BE2C (cell line): ENCODE results near the gene CD80.
"Not testable (repeated sequence)": the region's sequence is repeated elsewhere in the genome, so short reads cannot be mapped to it uniquely, and the experiment has no call there.

Experiments used
- DNase-seq: peaks from one replicate; pipeline ENCODE4 v3.0.0-alpha.2; 2020
- H3K27me3 ChIP-seq: fragments of 250-450 bp; sonication (Bioruptor Pico); 2 replicates; pipeline ENCODE4 v1.5.1; 2020; ENCODE audit warnings: mild to moderate bottlenecking
- H3K36me3 ChIP-seq: fragments of 250-450 bp; sonication (Bioruptor Pico); 2 replicates; pipeline ENCODE4 v1.5.1; 2020; ENCODE audit warnings: mild to moderate bottlenecking
- H3K4me1 ChIP-seq: fragments of 250-450 bp; sonication (Bioruptor Pico); 2 replicates; pipeline ENCODE4 v1.5.1; 2020
- H3K4me3 ChIP-seq: 2 replicates; pipeline ENCODE4 v1.5.1; 2011; ENCODE audit warnings: low read depth, low read length
- H3K9me3 ChIP-seq: fragments of 250-450 bp; sonication (Bioruptor Pico); 2 replicates; pipeline ENCODE4 v1.5.1; 2020
- TF ChIP-seq, protein P1 (sequence below): IDR thresholded peaks from 2 replicates; pipeline ENCODE4 v1.5.1; 2012; ENCODE audit warnings: mild to moderate bottlenecking, low read depth, low read length

Gene CD80

DNA sequence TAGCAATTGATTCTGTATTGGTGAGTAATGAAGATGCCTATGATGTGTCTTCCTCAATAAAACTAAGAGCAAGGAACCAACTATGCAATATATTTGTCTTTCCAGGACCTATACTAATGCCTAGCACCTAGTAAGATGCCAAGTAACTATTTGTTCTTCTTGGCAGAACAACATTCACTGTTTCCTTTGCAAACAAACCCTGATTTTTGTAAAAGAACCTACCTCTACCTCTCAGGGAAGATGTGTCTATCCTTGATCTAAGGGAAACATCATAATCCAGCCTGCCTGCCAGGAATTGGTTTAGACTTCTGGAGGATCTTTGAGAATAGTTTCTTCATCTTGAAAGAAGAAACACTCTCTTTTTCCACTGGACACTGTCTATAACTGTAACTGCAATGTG lies 16.1 kb upstream of the CD80 start:
- Histone ChIP-seq H3K4me3 (no peak overlapping the region), H3K36me3 (no peaks in the 10 kb centered on the region), H3K4me1 (no peaks in the 10 kb centered on the region), H3K9me3 (no peaks in the 10 kb centered on the region), H3K27me3 (no peaks in the 10 kb centered on the region)
- DNase-seq = no peak
- TF ChIP-seq, protein P1, sequence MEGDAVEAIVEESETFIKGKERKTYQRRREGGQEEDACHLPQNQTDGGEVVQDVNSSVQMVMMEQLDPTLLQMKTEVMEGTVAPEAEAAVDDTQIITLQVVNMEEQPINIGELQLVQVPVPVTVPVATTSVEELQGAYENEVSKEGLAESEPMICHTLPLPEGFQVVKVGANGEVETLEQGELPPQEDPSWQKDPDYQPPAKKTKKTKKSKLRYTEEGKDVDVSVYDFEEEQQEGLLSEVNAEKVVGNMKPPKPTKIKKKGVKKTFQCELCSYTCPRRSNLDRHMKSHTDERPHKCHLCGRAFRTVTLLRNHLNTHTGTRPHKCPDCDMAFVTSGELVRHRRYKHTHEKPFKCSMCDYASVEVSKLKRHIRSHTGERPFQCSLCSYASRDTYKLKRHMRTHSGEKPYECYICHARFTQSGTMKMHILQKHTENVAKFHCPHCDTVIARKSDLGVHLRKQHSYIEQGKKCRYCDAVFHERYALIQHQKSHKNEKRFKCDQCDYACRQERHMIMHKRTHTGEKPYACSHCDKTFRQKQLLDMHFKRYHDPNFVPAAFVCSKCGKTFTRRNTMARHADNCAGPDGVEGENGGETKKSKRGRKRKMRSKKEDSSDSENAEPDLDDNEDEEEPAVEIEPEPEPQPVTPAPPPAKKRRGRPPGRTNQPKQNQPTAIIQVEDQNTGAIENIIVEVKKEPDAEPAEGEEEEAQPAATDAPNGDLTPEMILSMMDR = no peak

DNA sequence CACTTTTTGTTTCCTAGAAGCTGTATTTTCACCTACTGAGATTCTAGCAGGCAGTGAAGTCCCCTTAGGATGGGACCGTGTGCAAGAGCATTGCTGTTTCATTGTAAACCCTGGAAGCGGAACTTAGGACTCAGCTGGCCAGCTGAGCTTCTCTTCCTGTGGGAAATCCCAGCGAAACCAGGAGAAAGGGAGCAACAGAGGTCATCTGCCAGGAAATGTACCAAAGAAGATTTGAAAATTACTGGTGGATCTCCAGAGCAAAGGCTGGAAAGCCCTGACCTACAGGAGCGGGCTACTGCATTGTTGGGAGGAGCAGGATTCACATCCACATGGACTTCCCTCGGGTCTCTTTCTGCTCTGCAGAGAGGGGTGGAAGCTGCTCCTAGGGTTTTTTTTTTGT lies 12.3 kb upstream of the CD80 start:
- TF ChIP-seq, protein P1 = no peak
- Histone ChIP-seq H3K27me3 (no peaks in the 10 kb centered on the region), H3K36me3 (no peaks in the 10 kb centered on the region), H3K4me1 (no peaks in the 10 kb centered on the region), H3K4me3 (no peak overlapping the region), H3K9me3 (no peaks in the 10 kb centered on the region)
- no peak for DNase-seq

DNA sequence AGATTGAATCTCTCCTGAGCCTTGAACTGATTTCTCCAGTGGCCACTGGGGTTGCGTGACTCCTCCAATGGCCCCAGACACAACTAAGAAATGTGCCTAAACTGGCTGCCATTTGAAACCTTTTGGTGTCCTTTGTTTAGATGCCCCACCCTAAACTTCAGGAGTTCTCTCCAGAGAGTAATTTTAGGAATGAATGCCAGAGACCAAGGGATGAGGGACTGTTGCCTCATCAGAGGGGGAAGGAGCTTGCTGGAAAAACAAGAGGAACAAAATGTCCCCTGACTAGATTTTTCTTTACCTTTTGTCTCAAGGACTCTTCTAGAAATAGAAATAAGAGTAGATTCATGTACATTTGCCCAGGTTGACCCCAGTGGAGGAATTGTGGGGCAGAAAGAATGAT lies 11.8 kb upstream of the CD80 start:
- Histone ChIP-seq H3K4me1 (no peaks in the 10 kb centered on the region), H3K9me3 (no peaks in the 10 kb centered on the region), H3K36me3 (no peaks in the 10 kb centered on the region), H3K4me3 (no peak overlapping the region), H3K27me3 (no peaks in the 10 kb centered on the region)
- TF ChIP-seq, protein P1 = no peak
- no peak for DNase-seq

DNA sequence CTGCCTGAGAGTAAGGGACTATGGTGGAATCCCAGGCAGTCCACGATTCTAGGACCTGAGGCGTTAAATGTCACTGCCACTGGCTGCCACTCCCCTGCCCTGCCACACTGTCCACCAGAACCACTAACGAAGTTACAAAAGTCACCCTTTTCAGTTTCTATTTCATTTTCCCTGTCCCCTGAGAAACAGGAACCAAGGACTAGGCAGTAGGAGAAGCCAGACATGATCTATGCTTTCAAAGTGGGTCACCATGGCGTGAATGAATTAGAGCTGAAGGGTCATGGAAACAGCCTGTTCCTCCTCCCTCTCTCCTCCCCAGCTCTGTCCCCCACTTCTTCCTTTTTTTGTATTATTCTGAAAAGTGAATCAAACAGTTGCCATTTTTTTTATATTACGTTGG lies 10.8 kb upstream of the CD80 start:
- Histone ChIP-seq H3K4me1 (no peaks in the 10 kb centered on the region), H3K9me3 (no peaks in the 10 kb centered on the region), H3K36me3 (no peaks in the 10 kb centered on the region), H3K27me3 (no peaks in the 10 kb centered on the region), H3K4me3 (no peak overlapping the region)
- no peak for DNase-seq
- TF ChIP-seq, protein P1 = no peak

DNA sequence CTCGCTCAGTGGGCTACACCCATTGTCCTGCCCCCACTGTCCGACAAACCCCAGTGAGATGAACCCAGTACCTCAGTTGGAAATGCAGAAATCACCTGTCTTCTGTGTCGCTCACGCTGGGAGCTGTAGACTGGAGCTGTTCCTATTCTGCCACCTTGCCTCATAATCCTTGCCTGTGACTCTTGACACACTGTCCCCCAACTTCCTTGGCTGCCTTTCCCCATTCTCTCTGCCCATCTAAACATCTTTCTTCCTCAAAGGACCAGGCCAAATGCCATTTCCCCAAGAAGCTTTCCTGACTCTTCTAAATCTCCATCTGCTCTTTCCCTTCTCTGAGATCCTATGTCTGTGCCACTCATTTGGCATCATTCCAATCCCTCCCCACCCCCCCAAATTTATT lies 9.7 kb upstream of the CD80 start:
- TF ChIP-seq, protein P1 = no peak
- no peak for DNase-seq
- no peaks in the 10 kb centered on the region for H3K27me3 ChIP-seq
- H3K36me3 ChIP-seq = no peaks in the 10 kb centered on the region
- H3K4me3 ChIP-seq = no peak overlapping the region
- no peaks in the 10 kb centered on the region for H3K9me3 ChIP-seq
- no peaks in the 10 kb centered on the region for H3K4me1 ChIP-seq

DNA sequence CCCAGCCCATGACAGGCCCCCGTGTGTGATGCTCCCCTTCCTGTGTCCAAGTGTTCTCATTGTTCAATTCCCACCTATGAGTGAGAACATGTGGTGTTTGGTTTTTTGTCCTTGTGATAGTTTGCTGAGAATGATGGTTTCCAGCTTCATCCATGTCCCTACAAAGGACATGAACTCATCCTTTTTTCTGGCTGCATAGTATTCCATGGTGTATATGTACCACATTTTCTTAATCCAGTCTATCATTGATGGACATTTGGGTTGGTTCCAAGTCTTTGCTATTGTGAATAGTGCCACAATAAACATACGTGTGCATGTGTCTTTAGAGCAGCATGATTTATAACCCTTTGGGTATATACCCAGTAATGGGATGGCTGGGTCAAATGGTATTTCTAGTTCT lies 3.9 kb upstream of the CD80 start:
- not testable (repeated sequence) for H3K9me3 ChIP-seq, DNase-seq, H3K27me3 ChIP-seq, H3K4me3 ChIP-seq, H3K36me3 ChIP-seq, H3K4me1 ChIP-seq

DNA sequence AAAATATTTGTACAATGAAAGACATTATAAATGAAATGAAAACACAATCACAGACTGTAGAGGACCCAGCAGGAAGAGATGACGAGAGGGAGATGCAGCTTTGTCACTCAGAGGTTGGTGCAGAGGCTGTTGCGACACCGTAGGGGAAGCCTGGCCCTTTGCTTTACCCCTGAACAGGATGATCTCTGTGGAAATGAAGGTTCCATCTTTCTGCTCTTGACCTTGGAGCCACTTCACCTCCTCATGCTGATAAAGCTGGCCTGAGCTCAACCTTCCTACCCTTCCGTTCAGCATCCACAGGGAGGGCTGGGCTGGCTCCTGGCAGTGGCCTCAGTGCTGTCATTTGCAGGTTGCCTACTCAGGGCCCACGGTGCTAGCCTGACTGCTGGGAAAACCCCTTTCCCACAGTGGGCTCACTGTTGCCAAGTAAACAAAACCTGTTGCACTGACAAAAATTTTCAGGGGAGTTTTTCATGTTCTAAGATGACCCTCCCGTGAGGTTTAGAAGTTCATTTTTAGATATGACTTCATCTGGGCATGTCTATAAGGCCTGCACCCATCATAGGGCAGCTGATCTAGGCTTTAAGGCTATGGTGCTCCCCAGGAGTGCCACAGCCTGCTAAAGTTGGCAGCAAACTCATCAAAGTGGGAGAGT lies 3.0 kb upstream of the CD80 start:
- H3K9me3 ChIP-seq = no peaks in the 10 kb centered on the region
- no peaks in the 10 kb centered on the region for H3K4me1 ChIP-seq
- H3K36me3 ChIP-seq = no peaks in the 10 kb centered on the region
- no peak for DNase-seq
- TF ChIP-seq, protein P1 = no peak
- H3K27me3 ChIP-seq = no peaks in the 10 kb centered on the region
- H3K4me3 ChIP-seq = no peak overlapping the region
